ENCODE data around the gene RBBP4. TPM values are rescaled to one million over a fixed set of nuclear protein-coding genes. Genes with fewer than 3 reads are reported as not detected.

The RBBP4 gene
- total RNA-seq, 1 experiment from 2014 or later, result 279 TPM

DNA sequence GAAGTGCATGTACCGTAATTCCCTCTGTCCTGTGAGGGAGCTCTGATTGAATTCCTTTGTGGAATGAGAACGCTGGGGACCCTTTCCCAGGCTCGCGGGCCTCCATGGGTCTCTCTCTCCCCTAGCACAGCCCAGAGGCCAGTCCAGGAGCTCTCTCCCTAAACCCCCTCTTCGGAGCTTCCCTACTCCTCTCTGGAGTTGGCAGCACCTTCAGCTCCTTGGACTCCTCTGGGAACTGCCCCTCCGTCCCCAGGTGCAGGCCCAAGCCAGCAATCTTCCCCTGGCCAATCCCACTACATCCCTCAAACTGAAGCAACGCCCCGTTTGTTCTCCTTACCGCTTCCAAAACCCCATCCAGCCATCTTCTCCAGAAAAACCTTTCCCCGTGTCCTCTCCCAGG is 62.1 kb downstream of the RBBP4 start:
- Histone ChIP-seq H3K4me1 (ENCODE audit: control insufficient read depth in 1 of 2, insufficient read depth in 2 of 2, low read length in 2 of 2) (peaks cover 25 to 49% of the 10 kb centered on the region in 2 experiments), H4K20me1 (ENCODE audit: insufficient read depth) (no peaks in the 10 kb centered on the region), H3K4me2 (ENCODE audit: low read length) (no peak overlapping the region), H2AFZ (ENCODE audit: low read depth, low read length, poor library complexity, severe bottlenecking) (no peak overlapping the region), H3K36me3 (ENCODE audit: control insufficient read depth in 1 of 2, insufficient read depth in 2 of 2, low read length in 2 of 2) (no peaks in the 10 kb centered on the region), H3K9ac (ENCODE audit: low read length) (no peak overlapping the region), H3K27ac (ENCODE audit: low read depth, low read length) (no peak overlapping the region), H3K4me3 (replicated peaks in 1 of 2; ENCODE audit: low read depth in 1 of 2, low read length in 2 of 2) (no peak overlapping the region), H3K27me3 (ENCODE audit: insufficient read depth, low read length) (no peaks in the 10 kb centered on the region), H3K79me2 (ENCODE audit: insufficient read depth, low read length) (no peaks in the 10 kb centered on the region), H3K9me3 (ENCODE audit: control insufficient read depth in 1 of 2, insufficient read depth in 1 of 2, low read depth in 1 of 2, low read length in 2 of 2) (no peaks in the 10 kb centered on the region), H3K9me2 (ENCODE audit: insufficient read depth) (no peaks in the 10 kb centered on the region)
- BruUV-seq (replicated peaks), result no TSS peak
- ATAC-seq (no peak), DNase-seq (ENCODE audit: low read depth, low spot score) (no peak)
- TF ChIP-seq, protein P1, sequence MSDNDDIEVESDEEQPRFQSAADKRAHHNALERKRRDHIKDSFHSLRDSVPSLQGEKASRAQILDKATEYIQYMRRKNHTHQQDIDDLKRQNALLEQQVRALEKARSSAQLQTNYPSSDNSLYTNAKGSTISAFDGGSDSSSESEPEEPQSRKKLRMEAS (IDR thresholded peaks at IDR 0.05), result no peak
- no peak for TF ChIP-seq YY1 (IDR thresholded peaks at IDR 0.05; ENCODE audit: extremely low read depth, insufficient replicate concordance, low read depth, low read length)
- no peak for TF ChIP-seq POLR2A (IDR thresholded peaks at IDR 0.05; ENCODE audit: borderline replicate concordance, extremely low read depth, insufficient read depth, insufficient read length)
- TF ChIP-seq, protein P2, sequence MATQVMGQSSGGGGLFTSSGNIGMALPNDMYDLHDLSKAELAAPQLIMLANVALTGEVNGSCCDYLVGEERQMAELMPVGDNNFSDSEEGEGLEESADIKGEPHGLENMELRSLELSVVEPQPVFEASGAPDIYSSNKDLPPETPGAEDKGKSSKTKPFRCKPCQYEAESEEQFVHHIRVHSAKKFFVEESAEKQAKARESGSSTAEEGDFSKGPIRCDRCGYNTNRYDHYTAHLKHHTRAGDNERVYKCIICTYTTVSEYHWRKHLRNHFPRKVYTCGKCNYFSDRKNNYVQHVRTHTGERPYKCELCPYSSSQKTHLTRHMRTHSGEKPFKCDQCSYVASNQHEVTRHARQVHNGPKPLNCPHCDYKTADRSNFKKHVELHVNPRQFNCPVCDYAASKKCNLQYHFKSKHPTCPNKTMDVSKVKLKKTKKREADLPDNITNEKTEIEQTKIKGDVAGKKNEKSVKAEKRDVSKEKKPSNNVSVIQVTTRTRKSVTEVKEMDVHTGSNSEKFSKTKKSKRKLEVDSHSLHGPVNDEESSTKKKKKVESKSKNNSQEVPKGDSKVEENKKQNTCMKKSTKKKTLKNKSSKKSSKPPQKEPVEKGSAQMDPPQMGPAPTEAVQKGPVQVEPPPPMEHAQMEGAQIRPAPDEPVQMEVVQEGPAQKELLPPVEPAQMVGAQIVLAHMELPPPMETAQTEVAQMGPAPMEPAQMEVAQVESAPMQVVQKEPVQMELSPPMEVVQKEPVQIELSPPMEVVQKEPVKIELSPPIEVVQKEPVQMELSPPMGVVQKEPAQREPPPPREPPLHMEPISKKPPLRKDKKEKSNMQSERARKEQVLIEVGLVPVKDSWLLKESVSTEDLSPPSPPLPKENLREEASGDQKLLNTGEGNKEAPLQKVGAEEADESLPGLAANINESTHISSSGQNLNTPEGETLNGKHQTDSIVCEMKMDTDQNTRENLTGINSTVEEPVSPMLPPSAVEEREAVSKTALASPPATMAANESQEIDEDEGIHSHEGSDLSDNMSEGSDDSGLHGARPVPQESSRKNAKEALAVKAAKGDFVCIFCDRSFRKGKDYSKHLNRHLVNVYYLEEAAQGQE (IDR thresholded peaks at IDR 0.05; ENCODE audit: low read depth), result no peak
- no peak for TF ChIP-seq FOSL1 (IDR thresholded peaks at IDR 0.05; ENCODE audit: low read depth)
- no peak for TF ChIP-seq ZFX (IDR thresholded peaks at IDR 0.05)
- TF ChIP-seq, protein P3, sequence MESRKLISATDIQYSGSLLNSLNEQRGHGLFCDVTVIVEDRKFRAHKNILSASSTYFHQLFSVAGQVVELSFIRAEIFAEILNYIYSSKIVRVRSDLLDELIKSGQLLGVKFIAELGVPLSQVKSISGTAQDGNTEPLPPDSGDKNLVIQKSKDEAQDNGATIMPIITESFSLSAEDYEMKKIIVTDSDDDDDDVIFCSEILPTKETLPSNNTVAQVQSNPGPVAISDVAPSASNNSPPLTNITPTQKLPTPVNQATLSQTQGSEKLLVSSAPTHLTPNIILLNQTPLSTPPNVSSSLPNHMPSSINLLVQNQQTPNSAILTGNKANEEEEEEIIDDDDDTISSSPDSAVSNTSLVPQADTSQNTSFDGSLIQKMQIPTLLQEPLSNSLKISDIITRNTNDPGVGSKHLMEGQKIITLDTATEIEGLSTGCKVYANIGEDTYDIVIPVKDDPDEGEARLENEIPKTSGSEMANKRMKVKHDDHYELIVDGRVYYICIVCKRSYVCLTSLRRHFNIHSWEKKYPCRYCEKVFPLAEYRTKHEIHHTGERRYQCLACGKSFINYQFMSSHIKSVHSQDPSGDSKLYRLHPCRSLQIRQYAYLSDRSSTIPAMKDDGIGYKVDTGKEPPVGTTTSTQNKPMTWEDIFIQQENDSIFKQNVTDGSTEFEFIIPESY (IDR thresholded peaks at IDR 0.05; ENCODE audit: extremely low read depth, insufficient replicate concordance, low read length), result no peak
- TF ChIP-seq JUND (IDR thresholded peaks at IDR 0.05), result no peak
- ChIA-PET RAD21 (ENCODE audit: low non-redundant PET in 1 of 2, low total read pairs in 2 of 2, uncharacterized antibody in 2 of 2, unreplicated experiment in 2 of 2) (interaction anchor here (0.9 to 2.3 kb wide), 6 partner anchors 32 to 312 kb away, joined by 3 to 41 read pairs (median 6); no protein-coding TSS in a partner anchor), POLR2A (interaction anchor here (0.6 to 2.1 kb wide), 4 partner anchors 12 to 61 kb away, joined by 4 to 13 read pairs (median 4); no protein-coding TSS in a partner anchor), CTCF (interaction anchor here (0.8 to 3.3 kb wide), 15 partner anchors 9 to 373 kb away, joined by 3 to 108 read pairs (median 7); no protein-coding TSS in a partner anchor)
- intact Hi-C loops (cut with micrococcal nuclease), result no loop called here

All from HCT116 (cell line).